Endothelial cell (in vitro differentiated cells): Measurements from ENCODE around the gene GNG12. TPM values are rescaled to one million over a fixed set of nuclear protein-coding genes. Genes with fewer than 3 reads are reported as not detected.
A peak's percentile ranks its signal among the peaks of the same experiment; 100 is the strongest.

Experiments
- DNase-seq: peaks from one replicate; pipeline ENCODE4 v3.0.0; 2021; ENCODE audit warnings: low spot score
- H3K27ac Mint-ChIP-seq: one replicate; pipeline ENCODE4 v1.8.0; 2021; ENCODE audit warnings: mixed read lengths, inconsistent platforms; ENCODE audit not compliant: unreplicated experiment
- H3K27me3 Mint-ChIP-seq: one replicate; pipeline ENCODE4 v1.8.0; 2021; ENCODE audit warnings: mild to moderate bottlenecking, moderate library complexity, mixed read lengths, inconsistent platforms; ENCODE audit not compliant: unreplicated experiment
- H3K36me3 Mint-ChIP-seq: one replicate; pipeline ENCODE4 v1.8.0; 2021; ENCODE audit warnings: mild to moderate bottlenecking, low read depth, mixed read lengths, inconsistent platforms; ENCODE audit not compliant: unreplicated experiment
- H3K4me1 Mint-ChIP-seq: one replicate; pipeline ENCODE4 v1.8.0; 2021; ENCODE audit warnings: mild to moderate bottlenecking, mixed read lengths, inconsistent platforms; ENCODE audit not compliant: unreplicated experiment
- H3K4me3 Mint-ChIP-seq: one replicate; pipeline ENCODE4 v1.8.0; 2021; ENCODE audit warnings: mild to moderate bottlenecking, mixed read lengths, inconsistent platforms; ENCODE audit not compliant: unreplicated experiment
- H3K9me3 Mint-ChIP-seq: one replicate; pipeline ENCODE4 v1.8.0; 2021; ENCODE audit warnings: mixed read lengths, inconsistent platforms; ENCODE audit not compliant: unreplicated experiment
- total RNA-seq: library from RNA; stranded (reverse); fragmentation: NEBNext Ultra II Directional; extraction: Animal tissue kit (Norgen Biotek cat#: 25700); gene quantifications from one replicate; pipeline ENCODE4 v1.2.1, GENCODE V29; 2021; ENCODE audit not compliant: unreplicated experiment
- TF ChIP-seq, protein P1 (sequence below): fragments of 200-600 bp; sonication (generic); IDR thresholded peaks from one replicate; pipeline ENCODE4 v1.5.0; 2021; ENCODE audit warnings: antibody characterized with exemption; ENCODE audit not compliant: unreplicated experiment

Gene GNG12
- total RNA-seq, 1 donor from 2014 or later, result 26.2 TPM

- Mint-ChIP-seq H3K36me3 (no peaks in the 10 kb centered on the region), H3K4me1 (peaks cover 2% of the 10 kb centered on the region), H3K9me3 (no peaks in the 10 kb centered on the region), H3K27me3 (peaks cover 2% of the 10 kb centered on the region), H3K27ac (no peak overlapping the region), H3K4me3 (no peak overlapping the region)
- DNase-seq, result no peak
- TF ChIP-seq, protein P1, sequence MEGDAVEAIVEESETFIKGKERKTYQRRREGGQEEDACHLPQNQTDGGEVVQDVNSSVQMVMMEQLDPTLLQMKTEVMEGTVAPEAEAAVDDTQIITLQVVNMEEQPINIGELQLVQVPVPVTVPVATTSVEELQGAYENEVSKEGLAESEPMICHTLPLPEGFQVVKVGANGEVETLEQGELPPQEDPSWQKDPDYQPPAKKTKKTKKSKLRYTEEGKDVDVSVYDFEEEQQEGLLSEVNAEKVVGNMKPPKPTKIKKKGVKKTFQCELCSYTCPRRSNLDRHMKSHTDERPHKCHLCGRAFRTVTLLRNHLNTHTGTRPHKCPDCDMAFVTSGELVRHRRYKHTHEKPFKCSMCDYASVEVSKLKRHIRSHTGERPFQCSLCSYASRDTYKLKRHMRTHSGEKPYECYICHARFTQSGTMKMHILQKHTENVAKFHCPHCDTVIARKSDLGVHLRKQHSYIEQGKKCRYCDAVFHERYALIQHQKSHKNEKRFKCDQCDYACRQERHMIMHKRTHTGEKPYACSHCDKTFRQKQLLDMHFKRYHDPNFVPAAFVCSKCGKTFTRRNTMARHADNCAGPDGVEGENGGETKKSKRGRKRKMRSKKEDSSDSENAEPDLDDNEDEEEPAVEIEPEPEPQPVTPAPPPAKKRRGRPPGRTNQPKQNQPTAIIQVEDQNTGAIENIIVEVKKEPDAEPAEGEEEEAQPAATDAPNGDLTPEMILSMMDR, result no peak
Observed at GRCh38 chr1:67761091-67761490, 72.2 kb downstream of the GNG12 start.

DNA sequence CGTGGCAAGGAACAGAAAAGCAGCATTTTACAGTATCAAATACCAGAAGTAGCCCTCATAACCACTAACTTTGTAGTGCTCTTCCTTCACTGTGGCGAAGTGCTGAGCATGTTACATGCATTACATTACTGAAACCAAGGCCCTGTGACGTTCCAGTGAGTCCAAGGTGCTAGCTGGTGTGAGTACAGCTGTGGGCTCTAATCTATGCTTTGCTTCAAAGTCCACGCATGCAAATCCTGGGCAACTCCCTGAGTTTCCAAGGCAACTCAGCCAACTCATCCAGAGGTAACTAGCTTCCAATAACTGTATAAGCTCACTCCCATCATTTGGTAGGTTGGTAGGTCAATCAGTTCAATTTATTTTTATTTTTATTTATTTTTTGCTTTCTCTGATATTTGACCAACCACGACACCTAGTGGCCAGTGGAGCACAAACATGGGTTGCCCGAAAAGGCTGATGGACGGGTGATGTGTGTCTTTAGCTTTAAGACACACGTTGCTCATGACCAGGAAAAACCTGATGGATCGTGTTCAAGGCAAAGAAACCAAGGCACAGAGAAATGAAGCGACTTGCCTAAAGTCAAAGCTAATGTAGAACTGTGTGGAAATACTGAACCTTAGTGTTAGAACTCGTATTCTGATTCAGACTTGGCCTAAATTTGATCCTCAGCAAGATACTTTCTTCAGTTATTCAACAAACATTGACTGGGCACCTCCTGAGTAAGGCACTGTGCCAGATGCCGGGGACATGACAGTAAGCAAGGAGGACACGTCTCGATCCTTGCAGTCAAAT lies 73.0 kb downstream of the GNG12 start:
- no peak overlapping the region for H3K4me3 Mint-ChIP-seq
- peaks cover 2% of the 10 kb centered on the region for H3K4me1 Mint-ChIP-seq
- TF ChIP-seq, protein P1, result peak; percentile 95
- H3K27ac Mint-ChIP-seq, result no peak overlapping the region
- peak; percentile 69 for DNase-seq
- peaks cover 2% of the 10 kb centered on the region for H3K27me3 Mint-ChIP-seq
- no peaks in the 10 kb centered on the region for H3K36me3 Mint-ChIP-seq
- H3K9me3 Mint-ChIP-seq, result no peaks in the 10 kb centered on the region

DNA sequence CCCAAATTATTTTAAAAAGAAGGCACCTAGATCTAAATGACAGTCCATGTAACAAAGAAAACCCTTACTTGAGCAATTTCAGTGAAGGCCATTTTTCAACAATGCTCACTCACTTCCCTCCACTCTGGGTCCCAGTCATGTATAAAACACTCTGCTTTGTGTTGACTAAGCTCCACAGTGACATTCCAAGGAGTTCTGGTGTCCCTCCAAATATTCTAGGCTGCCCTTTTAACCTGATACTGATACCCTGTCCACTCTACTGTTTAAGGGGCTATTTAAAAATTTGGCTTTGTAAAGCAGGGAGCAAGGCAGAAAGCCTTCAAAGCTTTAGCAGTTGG lies 73.6 kb downstream of the GNG12 start:
- H3K27ac Mint-ChIP-seq, result no peak overlapping the region
- H3K4me1 Mint-ChIP-seq, result peaks cover 8% of the 10 kb centered on the region
- no peak for DNase-seq
- peaks cover 4% of the 10 kb centered on the region for H3K27me3 Mint-ChIP-seq
- H3K4me3 Mint-ChIP-seq, result no peak overlapping the region
- H3K9me3 Mint-ChIP-seq, result no peaks in the 10 kb centered on the region
- TF ChIP-seq, protein P1, result no peak
- H3K36me3 Mint-ChIP-seq, result no peaks in the 10 kb centered on the region

DNA sequence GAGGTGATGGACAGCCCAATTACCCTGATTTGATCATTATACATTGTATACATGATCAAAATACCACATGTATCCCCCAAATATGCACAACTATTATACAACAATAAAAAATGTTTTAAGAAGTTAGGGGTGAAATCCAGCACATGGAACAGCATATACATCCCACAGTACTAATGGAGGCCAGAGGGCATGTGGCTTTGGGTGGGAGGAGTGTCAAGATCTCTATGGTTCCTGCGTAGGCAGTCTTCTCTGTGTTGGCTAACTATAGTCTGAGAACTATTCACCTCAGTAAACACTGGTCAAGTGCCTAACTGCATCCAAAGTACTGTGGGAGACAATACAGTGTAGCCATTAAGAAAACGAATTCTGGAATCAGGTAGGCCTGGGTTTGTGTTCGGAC lies 74.2 kb downstream of the GNG12 start:
- Mint-ChIP-seq H3K4me3 (no peak overlapping the region), H3K27ac (no peak overlapping the region), H3K36me3 (no peaks in the 10 kb centered on the region), H3K4me1 (peaks cover 14% of the 10 kb centered on the region), H3K9me3 (no peaks in the 10 kb centered on the region), H3K27me3 (peaks cover 6% of the 10 kb centered on the region)
- DNase-seq, result no peak
- TF ChIP-seq, protein P1, result no peak

DNA sequence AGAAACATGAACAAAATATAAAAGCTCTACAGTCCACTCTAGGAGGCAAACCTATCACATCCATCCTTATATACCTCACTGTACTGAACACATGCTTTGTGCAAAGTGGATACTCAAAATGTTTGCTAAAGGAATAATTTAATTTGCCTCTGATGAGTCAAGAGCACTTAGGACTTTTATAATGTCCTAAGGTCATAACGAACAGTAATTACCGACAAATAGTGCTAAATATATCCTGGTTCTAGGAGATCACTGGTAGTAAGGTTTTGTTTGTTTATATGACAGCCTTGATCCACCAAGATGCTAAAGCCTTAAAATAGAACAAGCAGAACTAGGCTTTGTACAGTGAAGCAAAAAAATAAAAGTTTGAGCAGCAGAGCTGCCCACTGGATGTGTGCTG lies 77.6 kb downstream of the GNG12 start:
- H3K4me1 Mint-ChIP-seq, result peaks cover 15% of the 10 kb centered on the region

More for the DNA sequence above, 77.6 kb downstream of the GNG12 start:
- Mint-ChIP-seq H3K9me3 (no peaks in the 10 kb centered on the region), H3K27me3 (peaks cover 8% of the 10 kb centered on the region), H3K27ac (no peak overlapping the region), H3K36me3 (no peaks in the 10 kb centered on the region), H3K4me3 (no peak overlapping the region)
- TF ChIP-seq, protein P1, result no peak
- no peak for DNase-seq
